Measurements from ENCODE around the gene COL8A2. TPM values are rescaled to one million over a fixed set of nuclear protein-coding genes. Genes with fewer than 3 reads are reported as not detected.

COL8A2 gene
- total RNA-seq, 1 donor from 2014 or later: 2.7 TPM

GRCh38 chr1:36137226-36137625 is 12.2 kb upstream of the COL8A2 start:
- no peak for DNase-seq (ENCODE audit: low read depth)

GRCh38 chr1:36136535-36136934 is 11.5 kb upstream of the COL8A2 start:
- DNase-seq (ENCODE audit: low read depth): peak; percentile 61

GRCh38 chr1:36135796-36136195 is 10.8 kb upstream of the COL8A2 start:
- no peak for DNase-seq (ENCODE audit: low read depth)

DNA sequence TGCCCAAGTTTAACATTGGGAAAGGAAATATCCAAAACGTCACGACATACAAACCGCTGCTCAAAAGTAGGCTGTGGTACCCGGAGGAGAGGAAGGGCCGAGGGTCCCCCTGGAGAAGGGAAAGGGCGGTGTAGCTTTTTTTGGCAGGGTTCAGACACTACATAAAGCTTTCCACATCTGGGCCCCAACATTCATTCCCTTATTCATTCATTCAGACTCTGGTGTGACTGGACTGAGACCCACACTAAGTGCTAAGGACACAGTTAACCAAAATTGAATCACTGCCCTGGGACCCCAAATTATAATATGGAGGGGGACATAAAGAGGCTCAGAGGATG is 10.3 kb upstream of the COL8A2 start:
- no peak for DNase-seq (ENCODE audit: low read depth)

GRCh38 chr1:36134505-36135329 is 9.7 kb upstream of the COL8A2 start:
- no peak for DNase-seq (ENCODE audit: low read depth)

DNA sequence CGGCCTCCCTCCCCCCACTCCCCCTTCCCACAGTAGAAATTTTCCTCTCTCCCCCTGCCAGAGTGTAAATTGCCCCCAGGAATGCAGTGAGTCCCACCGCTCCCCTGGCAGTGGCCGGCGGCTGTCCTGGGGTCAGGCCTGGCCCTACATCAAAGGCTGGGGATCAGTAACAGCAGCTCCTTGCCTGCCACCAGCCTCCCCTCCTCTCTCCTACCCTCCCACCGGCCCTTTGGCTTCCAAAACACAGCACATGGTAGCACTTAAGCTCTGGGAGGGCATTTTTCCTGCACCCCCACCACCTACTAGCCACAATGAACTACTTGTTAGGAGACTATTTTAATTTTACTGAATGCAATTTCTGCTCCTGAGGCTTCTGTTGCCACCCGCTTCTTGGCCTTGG is 9.0 kb upstream of the COL8A2 start:
- no peak for DNase-seq (ENCODE audit: low read depth)

- peak; percentile 97 for DNase-seq (ENCODE audit: low read depth)
Observed at GRCh38 chr1:36133484-36133883, 8.5 kb upstream of the COL8A2 start.

- no peak for DNase-seq (ENCODE audit: low read depth)
Observed at GRCh38 chr1:36132029-36132428, 7.0 kb upstream of the COL8A2 start.

- DNase-seq (ENCODE audit: low read depth): no peak
Observed at GRCh38 chr1:36128905-36129206, 3.8 kb upstream of the COL8A2 start.

DNA sequence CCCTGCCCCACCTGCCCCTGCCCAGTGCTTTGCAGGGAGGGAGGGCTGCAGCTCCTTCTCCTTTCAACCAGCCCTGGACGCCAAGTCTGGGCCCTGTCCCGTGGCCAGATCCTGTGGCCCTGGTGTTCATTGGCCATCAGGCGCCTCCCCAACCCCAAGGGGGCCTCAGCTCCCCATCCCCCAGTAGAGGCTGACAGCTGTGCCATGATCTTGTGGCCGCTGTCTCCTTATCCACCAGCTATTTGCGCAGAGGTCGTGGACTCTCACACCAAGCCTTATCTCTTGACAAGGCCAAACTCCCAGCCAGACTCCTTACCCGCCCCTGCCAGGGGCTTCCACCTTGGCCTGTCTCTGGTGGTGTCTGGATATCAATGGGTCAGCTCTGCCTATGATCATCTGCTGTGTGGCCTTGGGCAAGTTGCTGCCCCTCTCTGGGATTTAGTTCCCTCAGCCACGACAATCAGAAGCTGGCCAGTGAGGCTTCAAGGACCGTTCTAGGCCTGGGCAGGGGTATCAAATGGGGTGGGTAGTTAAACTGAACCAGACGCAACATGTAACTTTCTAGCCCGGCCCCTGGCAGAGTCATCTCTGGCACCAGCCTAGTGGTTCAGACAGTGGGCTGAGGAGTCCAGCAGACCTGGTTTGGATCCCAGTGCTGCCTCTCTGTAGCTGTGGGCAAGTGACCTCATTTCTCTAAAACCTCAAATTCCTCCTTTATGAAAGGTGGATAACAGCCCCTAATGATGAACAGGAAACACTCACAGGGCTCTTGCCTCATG is 3.3 kb upstream of the COL8A2 start:
- DNase-seq (ENCODE audit: low read depth): peak; percentile 66

- no peak for DNase-seq (ENCODE audit: low read depth)
Observed at GRCh38 chr1:36126797-36127500, 1.9 kb upstream of the COL8A2 start.

DNA sequence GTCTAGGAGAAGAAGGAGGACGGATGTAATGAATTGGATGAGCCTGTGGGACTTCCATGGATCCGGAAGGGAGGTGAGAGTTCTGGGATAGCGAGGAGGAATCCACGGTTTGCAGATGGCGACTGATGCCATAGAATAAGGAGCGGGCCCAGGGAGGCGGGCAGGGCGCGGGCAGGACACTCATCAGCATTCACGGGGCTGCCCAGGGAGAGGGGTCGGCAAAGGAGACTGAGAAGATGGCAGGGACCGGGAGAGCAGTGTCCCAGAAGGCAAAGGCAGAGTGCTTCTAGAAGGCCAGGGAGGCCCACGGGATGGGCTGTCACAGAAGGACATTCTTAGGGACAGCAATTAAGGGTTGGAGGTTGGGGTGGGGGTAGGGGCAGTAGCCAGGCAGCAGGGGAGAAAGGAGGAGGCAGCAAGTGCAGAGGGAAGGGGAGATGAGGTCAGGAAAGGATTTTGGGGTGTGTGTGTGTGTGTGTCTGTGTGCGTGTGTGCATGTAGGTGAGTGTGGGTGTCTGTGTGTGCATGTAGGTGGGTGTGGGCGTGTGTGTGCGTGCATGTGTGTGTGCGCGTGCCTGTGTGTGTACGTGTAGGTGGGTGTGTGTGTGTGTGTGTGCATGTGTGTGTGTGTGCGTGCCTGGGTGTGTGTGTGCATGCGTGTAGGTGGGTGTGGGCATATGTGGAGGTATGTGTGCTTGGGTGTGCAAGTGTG is 1.1 kb upstream of the COL8A2 start:
- DNase-seq (ENCODE audit: low read depth): no peak

GRCh38 chr1:36124404-36125128 is 456 bp downstream of the COL8A2 start:
- no peak for DNase-seq (ENCODE audit: low read depth)

DNA sequence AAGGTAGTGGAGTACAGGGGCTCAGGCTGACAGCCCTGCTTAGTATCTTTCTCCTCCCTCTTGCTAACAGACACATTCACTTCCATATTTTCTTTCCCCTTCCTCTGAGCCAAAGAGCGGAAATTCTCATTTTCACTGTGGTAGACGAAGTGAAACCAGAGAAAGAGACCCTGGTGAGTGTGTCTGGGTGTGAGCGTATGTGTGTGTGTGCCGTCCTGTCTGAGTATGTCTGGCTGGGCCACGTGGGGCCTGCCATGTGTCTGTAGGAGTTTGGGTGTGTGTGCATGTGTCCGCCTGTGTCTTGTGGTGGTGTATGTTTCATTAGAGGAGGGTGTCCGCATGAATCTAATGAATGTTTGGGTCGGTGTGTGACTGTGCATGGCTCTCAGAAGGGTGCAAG is 1.7 kb downstream of the COL8A2 start:
- no peak for DNase-seq (ENCODE audit: low read depth)

DNA sequence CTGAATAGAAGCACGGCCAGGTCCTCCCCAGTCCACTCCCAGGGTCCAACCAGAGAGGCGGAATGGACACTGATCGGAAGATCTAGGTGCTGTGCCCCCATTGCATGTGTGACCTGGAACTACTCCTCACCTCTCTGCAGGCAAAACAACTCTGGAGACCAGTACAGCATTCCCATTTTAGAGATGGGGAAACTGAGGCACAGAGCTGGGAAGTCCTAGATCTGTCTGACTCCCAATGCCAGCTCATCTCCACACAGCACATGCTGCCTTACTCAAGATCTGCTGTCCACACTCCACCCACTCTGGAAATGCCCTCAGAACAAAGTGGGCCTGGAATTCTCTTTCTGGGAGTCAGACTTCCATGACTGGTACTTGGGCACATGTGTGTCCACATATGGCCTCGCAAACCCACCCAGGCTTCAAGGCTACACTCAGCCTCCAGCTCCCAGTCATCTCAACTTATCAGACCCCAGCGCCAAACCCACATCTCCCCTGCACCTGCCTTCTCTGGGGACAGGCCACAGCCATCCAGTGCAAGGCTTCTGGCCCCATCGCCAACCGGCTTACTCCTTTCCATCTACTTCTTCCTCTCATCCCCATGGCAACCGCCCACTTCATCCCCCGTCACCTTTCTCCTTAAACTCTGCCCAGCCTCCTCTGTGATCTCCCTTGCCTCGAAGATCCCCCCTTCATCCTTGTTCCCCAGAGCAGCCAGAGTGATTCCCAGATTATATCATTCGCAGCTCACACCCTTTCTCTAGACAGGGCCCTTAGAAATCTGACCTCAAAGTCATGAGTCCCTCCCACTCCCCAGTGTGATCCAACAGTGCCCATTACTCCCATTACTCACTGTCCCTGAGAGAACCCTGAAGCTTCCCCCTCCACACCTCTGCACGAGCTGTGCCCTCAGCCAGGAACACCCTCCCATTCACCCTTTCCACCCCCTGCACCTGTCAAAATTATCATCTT is 2.7 kb downstream of the COL8A2 start:
- DNase-seq (ENCODE audit: low read depth): no peak

DNA sequence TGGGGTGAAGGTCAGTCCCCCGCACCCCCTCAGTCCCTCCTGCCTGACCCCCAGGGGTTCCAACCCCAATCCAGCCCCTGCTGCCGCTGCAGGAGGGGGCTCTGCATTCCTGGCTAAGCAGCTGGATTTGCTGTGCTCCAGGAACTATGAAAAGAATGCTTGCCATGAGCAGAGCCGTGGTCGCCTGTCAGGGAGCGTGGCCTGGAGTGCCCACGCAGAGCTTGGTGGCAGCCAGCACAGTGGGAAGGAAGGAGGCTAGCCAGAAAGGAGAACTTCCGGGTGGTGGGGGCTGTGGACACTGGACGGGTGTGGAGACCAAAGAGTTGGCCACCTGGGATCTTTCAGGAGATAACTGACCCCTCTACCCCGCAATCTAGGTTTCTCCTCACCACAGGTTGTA is 5.6 kb downstream of the COL8A2 start:
- DNase-seq (ENCODE audit: low read depth): no peak

DNA sequence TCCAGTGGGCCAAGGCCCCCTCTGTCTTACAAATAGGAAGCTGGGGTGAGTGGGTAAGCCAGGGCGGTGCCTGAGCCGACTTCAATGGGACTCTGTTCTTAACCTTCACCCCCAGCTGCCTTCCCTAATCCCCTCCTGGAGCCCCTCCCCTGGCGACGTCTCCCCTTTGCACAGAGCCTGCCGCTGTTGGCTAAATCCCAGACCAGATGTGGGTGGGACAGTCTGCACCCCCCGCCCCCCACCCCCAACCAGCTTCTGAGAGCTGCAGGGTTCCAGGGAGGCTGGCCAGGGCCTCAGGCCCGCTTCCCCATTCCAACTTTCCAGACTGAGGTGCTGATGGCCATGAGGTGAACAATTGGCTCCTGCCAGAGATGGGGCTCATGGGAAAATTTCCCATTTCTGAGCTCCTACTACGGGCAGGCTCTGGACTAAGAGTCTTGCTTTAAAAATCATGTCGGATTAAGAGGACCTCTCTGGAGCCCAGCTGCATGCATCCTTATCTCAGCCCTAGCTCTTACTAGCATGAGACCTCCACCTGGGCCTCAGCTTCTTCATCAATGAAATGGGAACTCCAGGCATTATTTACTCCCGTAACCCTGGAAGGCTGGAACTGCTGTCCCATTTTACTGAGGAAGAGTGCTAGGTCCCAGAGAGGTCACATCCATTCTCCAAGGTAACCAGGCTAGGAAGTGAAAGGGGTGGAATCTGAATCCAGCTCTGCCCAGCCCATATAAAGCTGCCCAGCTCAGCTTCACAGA is 6.4 kb downstream of the COL8A2 start:
- DNase-seq (ENCODE audit: low read depth): no peak

- DNase-seq (ENCODE audit: low read depth): no peak
Observed at GRCh38 chr1:36116901-36117300, 8.1 kb downstream of the COL8A2 start.

DNA sequence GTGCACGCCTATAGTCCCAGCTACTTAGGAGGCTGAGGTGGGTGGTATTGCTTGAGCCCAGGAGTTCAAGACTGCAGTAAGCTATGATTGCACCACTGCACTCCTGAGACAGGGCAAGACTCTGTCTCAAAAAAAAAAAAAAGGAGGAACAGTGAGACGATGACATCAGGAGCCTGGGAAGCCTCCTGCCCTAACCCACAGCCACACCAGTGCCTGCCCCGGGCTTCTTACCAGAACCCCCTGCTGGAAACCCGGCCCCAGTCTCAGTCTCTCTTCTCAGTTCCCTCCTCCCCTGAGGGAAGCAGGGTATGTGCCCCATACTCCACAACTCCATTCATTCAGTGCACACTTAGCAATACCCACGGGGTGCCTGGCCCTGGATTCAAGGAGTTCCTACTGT is 9.1 kb downstream of the COL8A2 start:
- DNase-seq (ENCODE audit: low read depth): no peak
